CD4-positive, alpha-beta T cell treated with Interleukin-4 for 4 hours (primary cell): Measurements from ENCODE around the gene C1orf116.

ENCODE experiments used
- DNase-seq: peaks from one replicate; pipeline ENCODE4 v3.0.0-alpha.2; 2020

C1orf116 gene

DNA sequence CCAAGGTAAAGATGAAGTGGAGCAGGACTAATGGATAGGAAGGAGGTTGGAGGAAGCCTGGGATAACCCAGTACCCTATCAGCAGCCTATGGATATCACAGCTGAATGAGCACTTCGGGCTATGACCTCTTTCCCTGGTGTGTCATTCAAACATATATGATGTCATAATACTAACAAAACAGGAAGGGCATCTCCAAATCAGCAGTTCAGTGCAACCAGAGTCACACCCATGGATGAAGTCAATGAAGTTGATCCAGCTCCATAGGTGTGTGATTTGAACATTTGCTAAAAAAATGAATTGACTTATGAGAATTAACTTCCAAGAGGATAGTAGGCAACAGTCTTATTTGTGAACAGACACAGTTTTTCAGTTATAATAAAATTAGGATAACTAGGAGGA lies 1.7 kb upstream of the C1orf116 start:
- DNase-seq, result no peak

DNA sequence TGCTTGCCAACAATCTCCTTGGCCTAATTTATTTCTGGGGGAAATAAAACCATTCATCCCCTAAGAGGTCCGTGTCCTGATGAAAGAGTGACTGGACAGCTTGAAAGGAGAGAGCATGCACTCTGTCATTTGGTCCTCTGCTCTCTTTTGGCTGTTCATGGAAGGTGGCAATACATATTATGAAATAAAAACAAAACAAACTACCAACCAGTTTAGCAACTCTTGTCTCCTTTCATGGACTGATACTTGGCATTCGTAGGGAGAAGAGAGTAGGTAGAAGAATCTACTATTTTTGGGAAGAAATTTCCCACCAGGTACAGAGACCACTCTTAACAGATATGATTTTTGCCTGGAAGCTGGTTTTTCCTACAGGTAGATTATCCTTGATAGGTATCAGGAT lies 746 bp upstream of the C1orf116 start:
- no peak for DNase-seq

DNA sequence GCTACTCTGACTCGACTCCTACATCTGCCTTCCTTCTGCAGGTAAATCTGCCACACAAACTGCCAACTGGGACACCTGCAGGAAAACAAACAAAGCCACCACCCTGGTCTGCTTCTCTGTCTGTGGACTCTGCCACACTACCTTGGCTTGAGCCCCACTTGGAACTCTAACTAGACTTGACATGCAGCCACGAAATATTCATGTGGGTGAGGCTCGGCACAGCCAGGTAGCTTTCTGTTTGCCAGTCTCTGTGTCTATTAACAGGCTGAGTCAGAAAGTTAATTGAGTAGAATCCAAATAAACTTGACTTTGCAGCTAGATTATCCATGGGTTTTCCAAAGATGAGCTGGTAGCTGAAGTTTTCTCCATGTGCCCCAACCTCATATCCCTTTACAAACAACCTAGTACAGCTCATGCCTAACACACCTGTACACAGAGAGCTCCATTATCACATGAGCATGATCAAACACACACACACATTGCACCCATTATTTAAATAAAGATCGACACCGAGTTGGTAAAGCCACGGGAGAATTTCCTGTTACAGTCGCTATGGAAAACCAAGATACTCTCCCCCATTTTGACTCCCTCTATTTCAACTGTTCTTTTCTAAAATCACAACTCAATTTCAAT lies 808 bp downstream of the C1orf116 start:
- no peak for DNase-seq

DNA sequence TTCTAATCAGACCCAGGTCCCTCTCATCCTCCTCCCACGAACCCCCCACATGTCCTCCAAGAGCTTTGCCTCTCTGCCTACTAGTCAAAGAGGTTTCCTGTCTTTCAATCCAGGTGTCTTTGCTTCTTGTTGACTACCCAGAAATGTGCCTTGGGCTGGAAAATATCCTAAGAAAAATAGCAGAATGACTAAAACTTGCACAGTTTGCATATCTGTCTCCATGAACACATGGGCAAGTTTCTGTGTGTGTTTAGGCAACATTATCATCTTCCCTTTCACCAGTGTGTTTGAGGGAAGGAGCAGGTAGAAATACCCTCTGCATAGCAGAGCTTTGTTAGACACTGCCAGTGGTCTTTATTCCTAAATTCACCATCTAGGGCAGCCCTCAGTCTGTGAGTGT lies 1.5 kb downstream of the C1orf116 start:
- no peak for DNase-seq

DNA sequence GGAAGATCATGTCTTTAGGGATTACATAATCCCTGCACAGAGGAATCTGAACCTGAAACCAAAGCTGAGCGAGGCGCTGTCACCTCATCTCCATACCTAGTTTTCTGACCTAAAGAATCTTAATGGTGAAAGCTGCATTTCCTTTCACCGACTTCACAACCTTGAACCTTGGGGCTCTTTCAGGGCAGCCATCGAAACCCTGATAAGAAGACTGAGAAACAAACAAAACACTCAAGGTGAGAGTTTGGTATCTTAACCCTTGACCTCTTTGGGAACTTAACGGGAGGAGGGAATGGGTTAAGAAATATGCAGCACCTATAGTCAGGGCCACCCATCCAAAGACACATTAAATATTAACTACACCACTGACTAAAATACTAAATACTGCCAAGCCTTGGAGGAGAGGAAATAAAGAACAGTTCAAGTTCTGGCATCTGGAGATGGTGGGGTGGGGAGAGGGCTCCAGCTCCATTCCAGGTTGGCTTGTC lies 2.0 kb downstream of the C1orf116 start:
- DNase-seq, result no peak

DNA sequence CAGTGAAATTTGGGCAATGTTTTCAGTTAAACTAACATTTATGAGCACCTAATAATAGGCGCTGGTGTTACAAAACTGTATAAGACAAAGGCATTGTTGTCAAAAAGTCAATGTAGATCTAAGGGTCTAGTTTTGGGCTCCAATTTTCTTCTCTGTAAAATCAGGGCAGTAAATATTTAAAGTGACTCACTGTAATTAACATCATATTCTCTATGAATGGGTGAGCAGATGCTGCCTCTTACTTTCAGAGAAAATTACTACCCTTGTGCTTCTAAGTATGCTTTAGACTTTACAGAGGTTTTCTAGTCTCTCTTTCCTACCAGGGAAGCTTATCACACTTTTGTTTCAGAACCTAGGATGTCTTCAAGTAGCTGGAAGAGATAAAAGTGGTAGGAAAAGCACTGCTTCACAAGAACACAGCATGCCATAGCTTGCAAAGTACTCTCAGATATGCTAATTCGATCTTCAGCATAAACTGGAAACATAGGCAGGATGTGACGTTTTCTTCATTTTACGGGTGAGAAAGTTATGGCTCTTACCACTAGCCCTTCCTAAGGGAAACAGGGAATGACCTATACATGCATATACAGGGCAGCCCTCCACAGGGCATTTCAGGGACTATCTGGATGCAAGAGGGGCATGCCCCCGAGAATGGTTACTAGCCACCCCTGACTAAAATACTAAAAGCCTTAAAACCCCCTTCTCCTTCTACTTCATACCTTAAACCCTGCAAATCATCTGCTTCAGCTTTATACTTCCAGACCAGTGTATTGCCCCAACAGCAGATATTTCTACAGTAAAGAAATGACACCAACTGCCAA lies 2.6 kb downstream of the C1orf116 start:
- DNase-seq, result no peak

DNA sequence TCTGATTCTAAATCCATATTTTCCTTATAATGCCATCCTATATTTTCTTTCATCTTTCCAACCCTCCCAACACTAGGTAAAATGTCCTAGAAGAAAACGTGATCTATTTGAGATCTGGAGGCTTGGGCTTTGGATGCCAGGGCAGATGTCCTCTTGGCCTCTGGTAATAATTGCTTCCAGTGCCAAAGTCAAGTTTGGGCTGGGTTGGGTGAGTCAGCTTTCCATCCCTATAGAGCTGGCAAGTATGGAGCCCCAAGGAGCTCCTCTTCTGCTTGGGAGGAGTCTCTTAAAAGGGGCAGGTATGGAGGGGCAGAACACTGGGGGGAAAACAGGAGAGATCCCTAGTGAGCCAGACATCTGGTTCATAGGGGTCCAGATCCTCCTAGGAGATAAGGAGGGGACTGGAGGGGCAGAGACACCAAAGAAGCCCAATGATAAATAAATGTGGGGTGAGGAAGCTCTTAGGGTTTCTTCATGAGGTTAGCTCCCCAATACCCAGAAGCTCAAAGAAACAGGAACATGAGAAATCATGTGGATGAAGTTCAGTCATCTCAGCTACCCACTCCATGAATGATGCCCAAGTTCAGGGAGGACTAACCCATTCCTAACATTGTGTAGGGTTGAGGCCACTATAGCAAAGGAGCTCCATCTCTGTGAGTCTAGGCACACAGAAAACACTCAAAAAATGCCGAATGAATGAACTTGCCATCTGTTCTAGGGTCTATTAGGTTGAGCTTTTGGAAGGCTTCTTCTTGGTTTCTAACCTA lies 3.5 kb downstream of the C1orf116 start:
- DNase-seq, result no peak

DNA sequence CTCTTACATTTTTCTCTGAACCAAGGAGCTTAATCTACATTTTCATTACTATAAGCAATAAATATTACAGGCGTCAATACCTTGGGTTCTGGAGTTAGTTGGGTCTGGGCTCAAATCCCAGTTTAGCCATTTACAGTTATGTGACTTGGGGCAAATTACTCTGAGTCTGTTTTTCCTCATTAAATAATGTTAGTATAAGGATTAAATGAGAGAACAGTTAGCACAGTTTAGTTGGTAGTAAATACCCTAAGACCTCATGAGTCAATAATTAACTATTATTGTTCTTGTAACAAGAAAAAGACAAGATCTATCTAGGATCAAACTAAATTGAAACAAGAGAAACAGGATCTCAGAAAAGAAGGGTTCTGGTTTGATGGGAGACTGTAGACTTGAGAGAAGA lies 4.6 kb downstream of the C1orf116 start:
- DNase-seq, result no peak

DNA sequence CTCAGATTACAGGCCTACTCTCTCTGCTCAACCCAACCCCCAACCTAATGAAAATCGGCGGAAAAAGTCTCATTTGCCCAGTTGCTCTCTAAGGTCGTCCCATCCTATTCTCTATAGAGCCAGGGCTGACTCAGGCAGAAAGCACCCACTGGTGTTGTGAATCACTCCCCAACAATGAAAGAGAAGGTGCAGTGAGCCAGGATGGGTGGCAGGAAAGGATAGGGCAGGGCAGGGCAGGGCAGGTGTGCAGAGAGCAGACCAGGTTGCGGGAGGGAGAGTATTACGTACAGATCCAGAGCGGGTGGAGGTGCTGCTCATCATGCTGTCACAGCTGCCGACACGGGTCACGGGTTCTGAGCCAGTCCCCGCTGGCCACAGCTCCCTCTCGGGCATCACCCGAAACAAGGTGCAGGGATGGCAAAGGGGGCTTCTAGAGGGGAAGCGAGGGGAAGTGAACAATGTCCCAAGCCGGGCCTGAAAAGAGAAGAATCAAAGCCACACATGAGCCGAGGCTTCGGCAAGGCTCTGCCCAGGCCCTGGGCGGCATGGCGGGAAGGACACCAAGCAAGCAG lies 5.3 kb downstream of the C1orf116 start:
- DNase-seq, result no peak

DNA sequence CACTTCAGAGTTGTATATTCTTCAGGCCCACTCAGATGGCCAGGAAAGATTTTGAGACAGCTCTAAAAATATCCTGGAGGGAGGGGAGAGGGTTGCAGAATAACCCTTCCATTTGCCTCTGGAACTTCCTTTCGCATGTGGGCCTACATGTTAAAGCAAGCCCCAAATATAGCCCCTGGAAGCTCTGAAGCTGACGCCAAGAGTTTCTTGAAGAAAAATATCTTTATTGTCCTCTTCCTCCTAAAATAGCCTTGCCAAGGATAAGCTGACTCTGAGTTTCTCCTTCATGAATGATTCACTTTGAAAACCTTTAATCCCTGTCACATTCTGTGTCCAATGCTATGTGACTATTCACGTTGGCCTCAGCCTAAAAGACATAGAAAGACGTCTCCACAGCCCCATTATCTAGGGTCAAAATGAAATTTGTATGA lies 6.4 kb downstream of the C1orf116 start:
- no peak for DNase-seq

DNA sequence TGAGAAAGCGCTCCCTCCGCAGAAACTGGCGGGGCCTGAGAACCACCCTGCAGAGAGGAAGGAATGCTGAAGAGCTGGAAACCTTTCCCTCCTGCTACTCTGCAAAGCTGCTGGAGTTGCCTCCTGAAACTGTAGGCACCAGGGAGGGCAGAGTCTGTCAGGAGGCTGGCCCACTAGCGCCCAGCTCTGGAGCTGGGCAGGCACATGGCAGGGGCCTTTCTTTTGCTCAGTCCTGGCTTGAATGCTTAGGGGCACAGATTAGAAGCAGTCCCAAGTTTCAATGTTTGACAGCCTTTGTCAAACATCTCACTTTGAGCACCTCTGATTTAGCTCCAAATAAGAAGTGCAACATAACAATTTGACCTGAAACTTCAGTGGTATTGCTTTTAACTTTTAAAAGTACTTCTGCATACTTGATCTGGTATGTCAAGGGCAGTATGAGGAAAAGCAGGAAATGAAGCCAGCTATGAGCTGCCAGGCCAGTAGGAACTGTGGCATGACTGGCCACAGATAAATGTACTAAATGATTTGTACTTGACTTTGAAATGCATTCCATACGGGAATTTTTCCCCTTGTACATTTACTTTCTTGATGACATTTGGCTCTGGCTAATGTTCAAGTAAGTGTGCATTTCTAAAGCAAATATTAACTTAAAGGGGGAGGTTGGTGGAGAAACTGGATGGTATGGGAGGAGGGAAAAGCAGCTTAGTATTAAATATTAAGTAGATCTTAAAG lies 7.2 kb downstream of the C1orf116 start:
- no peak for DNase-seq

DNA sequence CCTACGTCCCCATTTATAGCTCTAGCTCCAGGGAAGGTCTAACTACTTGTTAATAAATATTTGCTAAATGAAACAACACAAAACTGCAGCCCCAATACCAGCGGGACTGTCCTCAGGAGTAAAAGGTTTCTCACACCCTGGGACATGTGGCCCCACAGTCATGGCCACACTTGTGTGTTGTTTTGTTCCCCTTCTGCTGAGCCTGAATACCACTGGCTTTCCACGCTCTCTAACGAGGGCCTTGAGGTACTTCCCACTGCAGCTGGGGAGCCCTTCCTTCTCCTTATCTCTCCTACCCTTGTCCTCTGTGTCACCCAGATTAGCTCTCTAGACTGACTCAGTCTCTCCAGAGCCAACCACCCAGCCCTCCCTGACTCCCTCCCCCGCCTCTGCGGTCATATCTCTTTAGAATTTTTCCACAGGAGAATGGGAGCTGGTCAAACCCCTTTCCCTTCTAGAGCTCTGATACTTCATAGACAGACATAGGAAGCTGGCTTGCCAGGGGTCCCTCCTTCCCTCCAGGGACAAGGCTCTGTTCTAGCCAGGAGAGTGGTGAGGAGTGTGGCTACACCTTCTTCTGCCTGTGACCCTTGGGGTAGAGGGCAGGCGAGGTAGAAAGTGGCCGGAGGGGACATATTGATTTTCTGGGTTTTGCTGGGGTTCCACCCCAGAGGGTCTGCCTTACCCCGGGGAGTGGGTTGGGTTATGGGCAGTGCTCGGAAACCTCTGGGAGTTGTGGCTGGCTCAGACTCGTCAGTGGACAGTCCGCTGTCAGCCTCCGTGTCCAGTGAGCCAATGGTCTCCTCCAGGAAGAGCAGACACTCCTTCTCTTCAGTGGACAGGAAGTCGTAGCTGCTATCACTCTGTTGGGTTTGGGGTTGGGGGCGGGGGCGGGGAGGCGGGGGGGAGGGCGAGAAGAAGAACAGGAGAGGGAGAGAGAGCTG lies 8.1 kb downstream of the C1orf116 start:
- peak; percentile 5 for DNase-seq

DNA sequence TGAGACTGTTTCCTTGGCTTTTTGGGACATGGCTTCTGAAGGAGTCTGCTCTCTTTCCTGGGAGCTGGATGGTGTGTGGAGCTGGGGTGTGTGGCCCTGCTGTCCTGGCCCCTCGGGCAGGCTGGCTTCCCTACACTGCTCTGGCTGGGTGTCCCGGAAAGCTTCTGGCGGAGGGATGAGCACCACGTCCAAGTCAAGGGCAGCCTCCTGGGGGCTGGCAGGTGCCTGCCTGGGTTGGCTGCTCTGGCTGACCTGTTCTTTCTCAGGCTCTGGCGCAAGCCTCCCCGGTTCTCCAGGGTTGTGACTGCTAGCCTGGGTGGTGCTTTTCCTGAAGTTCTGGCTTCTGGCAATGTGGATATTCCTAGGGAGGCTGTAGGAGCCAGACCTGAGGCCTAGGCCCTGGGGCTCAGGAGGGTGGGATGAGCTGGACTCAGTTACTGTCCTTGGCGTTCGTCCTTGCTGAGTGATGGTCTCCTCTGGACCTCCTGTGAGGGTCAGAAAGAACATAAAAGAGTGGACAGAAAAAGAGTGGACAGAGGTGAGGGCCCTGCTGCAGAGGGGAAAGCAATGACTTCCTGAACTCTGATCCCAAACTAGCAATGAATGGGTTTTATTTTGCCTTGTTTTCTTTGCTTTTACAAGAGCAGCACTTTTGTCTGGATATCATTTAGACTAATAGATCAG lies 9.4 kb downstream of the C1orf116 start:
- DNase-seq, result no peak

DNA sequence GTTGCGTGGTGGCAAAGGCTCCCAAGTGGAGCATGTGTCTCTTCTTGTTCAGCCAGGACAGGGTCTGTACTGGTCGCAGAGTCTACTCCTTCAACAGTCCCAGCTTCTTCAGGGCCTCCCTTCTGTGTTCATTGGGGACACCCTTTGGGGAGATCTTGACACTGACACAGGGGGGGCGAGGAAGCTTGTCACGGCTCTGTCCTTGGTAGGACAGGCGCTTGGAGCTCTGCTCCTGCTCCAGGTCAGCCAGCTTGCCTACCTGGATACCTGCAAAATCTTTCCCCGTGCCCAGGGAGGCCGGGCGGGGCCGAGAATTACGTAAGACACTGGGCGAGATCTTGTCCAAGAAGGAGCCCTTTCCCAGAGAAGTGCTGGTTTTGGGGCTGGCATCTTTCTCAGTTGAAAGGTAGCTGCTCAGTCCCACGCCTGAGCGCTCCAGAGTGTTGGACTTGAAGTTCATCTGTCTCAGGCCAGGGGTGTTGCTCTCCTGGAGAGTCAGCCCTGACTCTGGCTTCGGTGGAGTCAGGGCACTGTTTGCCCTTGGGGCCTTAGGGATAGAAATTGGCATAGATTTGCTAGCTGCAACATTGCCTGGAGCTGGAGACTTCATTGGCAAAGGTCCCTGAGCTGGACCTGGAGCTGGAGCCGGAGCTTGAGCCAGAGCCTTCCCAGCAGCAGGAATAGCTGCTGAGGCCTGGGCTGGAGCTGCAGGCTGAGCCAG lies 10.5 kb downstream of the C1orf116 start:
- DNase-seq, result no peak

DNA sequence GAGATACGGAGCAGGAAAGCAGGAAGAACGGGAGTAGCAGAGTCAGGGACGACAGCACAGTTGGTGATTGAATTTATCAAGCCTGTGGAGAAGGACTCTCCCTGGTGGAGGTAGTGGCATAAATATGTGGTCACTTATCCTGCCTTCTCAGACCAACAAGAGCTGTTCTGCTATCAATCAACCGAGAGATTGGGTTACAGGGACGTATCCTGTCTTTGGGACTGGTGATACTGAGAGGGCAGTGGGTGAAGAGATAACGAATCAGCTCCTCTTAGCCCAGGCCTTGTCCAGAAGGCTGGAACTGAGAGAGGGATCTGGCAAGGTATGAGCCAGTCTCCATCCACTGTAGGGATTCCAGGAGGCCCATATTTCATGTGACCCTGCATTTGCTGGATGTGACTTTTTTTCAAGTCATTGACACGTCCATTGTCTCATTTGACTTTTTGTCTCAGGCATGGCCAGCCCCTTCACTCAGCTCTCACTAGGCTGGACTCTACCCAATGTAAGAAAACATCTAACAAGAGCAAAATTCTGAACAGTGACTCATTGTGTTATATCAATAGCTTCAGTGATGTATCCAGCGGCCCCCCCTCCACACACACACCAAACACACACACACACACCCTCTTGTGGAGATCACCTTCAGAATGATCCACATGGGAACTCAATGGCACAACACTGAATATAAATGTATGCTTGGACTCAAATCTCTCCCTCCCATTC lies 11.3 kb downstream of the C1orf116 start:
- DNase-seq, result no peak

DNA sequence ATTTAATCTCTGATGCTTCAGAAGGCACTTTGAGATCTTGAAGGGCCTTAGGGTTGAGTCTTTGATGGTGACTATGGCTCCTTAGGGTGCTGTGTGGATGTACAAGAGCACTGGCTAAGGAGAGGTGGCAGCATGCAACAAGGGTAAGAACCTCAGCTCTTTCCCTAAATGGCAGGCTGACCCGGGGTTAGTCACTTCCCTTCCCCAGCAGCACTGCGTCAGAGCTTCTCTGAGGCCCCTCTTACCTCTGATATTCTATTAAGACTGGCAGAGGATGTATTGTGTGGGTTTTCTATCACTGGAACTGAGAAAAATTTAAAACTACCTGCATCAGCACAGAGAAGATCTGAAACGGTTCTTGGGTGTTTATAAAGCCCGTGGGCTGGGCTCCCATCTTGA lies 11.8 kb downstream of the C1orf116 start:
- DNase-seq, result no peak

DNA sequence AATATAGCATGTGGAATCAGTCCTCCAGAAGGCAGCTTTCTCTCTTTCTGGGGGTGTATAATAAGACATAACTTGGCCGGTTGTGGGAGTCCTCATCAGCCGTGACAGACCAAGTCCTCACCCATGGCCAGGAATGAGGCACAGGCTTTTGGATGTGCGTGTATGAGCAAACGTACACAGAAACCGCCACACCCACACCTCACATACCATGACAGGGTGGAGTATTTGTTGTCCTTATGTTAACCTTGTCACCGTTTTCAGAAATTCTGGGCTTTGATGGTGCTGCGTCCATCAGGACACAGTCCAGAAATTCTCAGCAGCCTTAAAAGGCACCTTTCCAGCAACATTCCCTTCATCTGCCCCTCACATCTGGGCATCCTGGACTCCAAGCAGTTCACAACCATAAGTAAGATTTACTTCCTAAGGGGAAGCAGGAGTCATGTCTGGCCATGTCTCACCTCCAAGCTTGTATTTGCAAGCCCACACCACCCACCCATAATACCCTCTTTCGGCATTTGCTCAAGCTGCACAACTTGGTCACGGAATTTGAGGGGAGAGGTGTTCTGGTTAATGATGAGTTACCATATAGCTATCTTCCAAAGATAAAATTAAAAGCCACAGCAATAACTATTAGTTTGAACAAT lies 12.4 kb downstream of the C1orf116 start:
- DNase-seq, result no peak

DNA sequence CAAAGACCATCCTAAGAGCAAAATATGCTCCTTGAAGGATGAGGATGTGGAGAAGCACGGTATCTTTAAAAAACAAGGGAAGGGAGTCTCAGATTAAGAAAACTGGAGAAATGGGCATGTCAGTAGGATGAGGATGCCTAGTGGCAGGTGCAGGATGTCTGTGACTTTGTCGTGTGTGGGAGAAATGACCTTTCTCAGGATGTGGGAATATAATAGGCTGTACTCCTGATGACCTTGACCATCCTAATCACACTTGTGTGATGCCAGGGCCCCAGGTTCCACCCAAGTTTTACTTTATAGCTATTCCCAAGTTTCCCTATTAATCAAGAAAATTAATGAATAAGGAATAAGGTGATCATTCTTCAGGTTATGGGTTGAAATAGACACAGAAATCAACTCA lies 12.9 kb downstream of the C1orf116 start:
- no peak for DNase-seq

DNA sequence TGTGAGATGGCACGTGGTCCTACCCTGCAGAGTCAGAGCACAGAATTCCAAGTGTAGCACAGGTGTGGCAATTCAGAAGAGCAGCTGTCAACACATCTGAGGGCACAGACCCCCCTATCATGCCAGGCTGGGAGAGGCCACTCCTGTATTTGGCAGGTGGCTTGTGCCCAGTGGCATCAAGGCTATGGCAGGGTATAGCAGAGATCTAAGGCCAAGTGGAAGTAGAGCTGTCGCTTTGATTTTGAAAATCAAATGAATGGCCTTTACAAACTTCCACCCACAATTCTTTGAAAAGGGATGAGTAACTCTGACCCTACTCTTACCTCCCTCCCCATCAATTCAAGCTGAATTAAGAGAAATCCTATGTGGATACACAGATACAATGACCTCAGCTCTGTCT lies 13.4 kb downstream of the C1orf116 start:
- DNase-seq, result no peak
